ENCODE data around the gene OR52A1.
"Not testable (repeated sequence)": the region's sequence is repeated elsewhere in the genome, so short reads cannot be mapped to it uniquely, and the experiment has no call there.

The OR52A1 gene

GRCh38 chr11:5154657-5155056, at the start of gene OR52A1:
Gene OR52A1 (minus strand): TSS chr11:5154757. CDS start chr11:5152369, 2,388 bp downstream.
- DNase-seq (ENCODE audit: low read depth in 1 of 2, low spot score in 1 of 2) = no peak

- DNase-seq (ENCODE audit: low read depth in 1 of 2, low spot score in 1 of 2) = no peak
Measured at GRCh38 chr11:5203366-5203765, 48.8 kb upstream of the OR52A1 start.

GRCh38 chr11:5200582-5200981, 46.0 kb upstream of the OR52A1 start, which contains the start of gene OR51V1:
Gene OR51V1 (minus strand): TSS chr11:5200682. CDS start chr11:5200682, 0 bp downstream.
- no peak for DNase-seq (ENCODE audit: low read depth in 1 of 2, low spot score in 1 of 2)

- DNase-seq (ENCODE audit: low read depth in 1 of 2, low spot score in 1 of 2) = no peak
Measured at GRCh38 chr11:5198285-5198684, 43.7 kb upstream of the OR52A1 start.

- no peak for DNase-seq (ENCODE audit: low read depth in 1 of 2, low spot score in 1 of 2)
Measured at GRCh38 chr11:5197536-5197935, 43.0 kb upstream of the OR52A1 start.

- no peak for DNase-seq (ENCODE audit: low read depth in 1 of 2, low spot score in 1 of 2)
Measured at GRCh38 chr11:5196731-5197130, 42.2 kb upstream of the OR52A1 start.

- no peak for DNase-seq (ENCODE audit: low read depth in 1 of 2, low spot score in 1 of 2)
Measured at GRCh38 chr11:5196067-5196466, 41.5 kb upstream of the OR52A1 start.

- DNase-seq (ENCODE audit: low read depth in 1 of 2, low spot score in 1 of 2) = no peak
Measured at GRCh38 chr11:5192738-5193137, 38.2 kb upstream of the OR52A1 start.

- DNase-seq (ENCODE audit: low read depth in 1 of 2, low spot score in 1 of 2) = no peak
Measured at GRCh38 chr11:5188201-5188600, 33.6 kb upstream of the OR52A1 start.

- no peak for DNase-seq (ENCODE audit: low read depth in 1 of 2, low spot score in 1 of 2)
Measured at GRCh38 chr11:5178046-5178837, 23.7 kb upstream of the OR52A1 start.

GRCh38 chr11:5174934-5175333, 20.4 kb upstream of the OR52A1 start:
- DNase-seq (ENCODE audit: low read depth in 1 of 2, low spot score in 1 of 2) = no peak

- DNase-seq (ENCODE audit: low read depth in 1 of 2, low spot score in 1 of 2) = no peak
Measured at GRCh38 chr11:5171856-5172255, 17.3 kb upstream of the OR52A1 start.

- DNase-seq (ENCODE audit: low read depth in 1 of 2, low spot score in 1 of 2) = not testable (repeated sequence)
Measured at GRCh38 chr11:5165898-5166297, 11.3 kb upstream of the OR52A1 start.

- DNase-seq (ENCODE audit: low read depth in 1 of 2, low spot score in 1 of 2) = not testable (repeated sequence)
Measured at GRCh38 chr11:5164807-5165206, 10.2 kb upstream of the OR52A1 start.

GRCh38 chr11:5161045-5161444, 6.5 kb upstream of the OR52A1 start:
- not testable (repeated sequence) for DNase-seq (ENCODE audit: low read depth in 1 of 2, low spot score in 1 of 2)

GRCh38 chr11:5160217-5160616, 5.7 kb upstream of the OR52A1 start:
- not testable (repeated sequence) for DNase-seq (ENCODE audit: low read depth in 1 of 2, low spot score in 1 of 2)

- no peak for DNase-seq (ENCODE audit: low read depth in 1 of 2, low spot score in 1 of 2)
Measured at GRCh38 chr11:5159806-5160205, 5.2 kb upstream of the OR52A1 start.

- DNase-seq (ENCODE audit: low read depth in 1 of 2, low spot score in 1 of 2) = no peak
Measured at GRCh38 chr11:5153574-5154431, 754 bp downstream of the OR52A1 start.

- no peak for DNase-seq (ENCODE audit: low read depth in 1 of 2, low spot score in 1 of 2)
Measured at GRCh38 chr11:5151713-5152153, 2.8 kb downstream of the OR52A1 start.

- not testable (repeated sequence) for DNase-seq (ENCODE audit: low read depth in 1 of 2, low spot score in 1 of 2)
Measured at GRCh38 chr11:5144206-5144605, 10.4 kb downstream of the OR52A1 start.

GRCh38 chr11:5137996-5138395, 16.6 kb downstream of the OR52A1 start, which contains the start of gene OR52A5:
Gene OR52A5 (minus strand): TSS chr11:5138356. CDS start chr11:5132642, 5,714 bp downstream.
- no peak for DNase-seq (ENCODE audit: low read depth in 1 of 2, low spot score in 1 of 2)

GRCh38 chr11:5137014-5137413, 17.5 kb downstream of the OR52A1 start:
- DNase-seq (ENCODE audit: low read depth in 1 of 2, low spot score in 1 of 2) = no peak

All from activated CD4-positive, alpha-beta T cell treated with anti-CD3 and anti-CD28 coated beads, Interleukin-2, amount 50 U/mL, for 24 hours (primary cell).